Uterus (tissue), 4 donors: ENCODE measurements around the gene G6PC3. TPM values are rescaled to one million over a fixed set of nuclear protein-coding genes. Genes with fewer than 3 reads are reported as not detected.

Source experiments
- DNase-seq, 2 donors: peaks; one replicate each; pipeline ENCODE4 v3.0.0-alpha.2; 2019 to 2020
- H3K27ac ChIP-seq, 2 donors: fragments of 200-600 bp; sonication (generic); 1 replicate in 1 of 2; 2 replicates in 1 of 2; pipeline ENCODE4 v1.5.1; 2016 to 2018
- H3K27me3 ChIP-seq, 2 donors: fragments of 200-600 bp; sonication (generic); one replicate each; pipeline ENCODE4 v1.5.1; 2018 to 2019; ENCODE audit warnings: control low read depth in 1 of 2
- H3K36me3 ChIP-seq, 2 donors: fragments of 200-600 bp; sonication (generic); one replicate each; pipeline ENCODE4 v1.5.1; 2019; ENCODE audit warnings: control low read depth in 1 of 2
- H3K4me1 ChIP-seq, 2 donors: fragments of 200-600 bp; sonication (generic); one replicate each; pipeline ENCODE4 v1.5.1; 2018 to 2019; ENCODE audit warnings: control low read depth in 1 of 2
- H3K4me3 ChIP-seq, 2 donors: fragments of 200-600 bp; sonication (generic); 1 replicate in 1 of 2; 2 replicates in 1 of 2; pipeline ENCODE4 v1.5.1; 2018 to 2019; ENCODE audit warnings: mild to moderate bottlenecking in 1 of 2
- H3K9me3 ChIP-seq, 2 donors: fragments of 200-600 bp; sonication (generic); one replicate each; pipeline ENCODE4 v1.5.1; 2019; ENCODE audit warnings: control low read depth in 1 of 2
- POLR2A ChIP-seq, 2 donors: fragments of 450-650 bp; IDR thresholded peaks; one replicate each; pipeline ENCODE4 v1.6.1; 2016; ENCODE audit warnings: antibody characterized with exemption in 2 of 2, mild to moderate bottlenecking in 1 of 2, moderate library complexity in 1 of 2
- intact Hi-C: fragments of 100-400 bp; cut with DNase I; formaldehyde crosslinking; loops from one replicate; pipeline ENCODE4 v1.15.1; 2023; ENCODE audit warnings: low total_unique reads
- total RNA-seq, 4 donors: library from RNA; depleted of rRNA in 3 of 4; stranded (reverse); fragments of >200 nt in 3 of 4; gene quantifications; one replicate each; pipeline versions ENCODE4 v1.1.0 to v1.2.4, GENCODE V29; 2014 to 2023
- TF ChIP-seq, protein P1 (sequence below), 4 experiments: fragments of 200-600 bp in 2 of 4; fragments of 450-650 bp in 2 of 4; sonication (generic) in 2 of 4; IDR thresholded peaks; one replicate each; pipeline ENCODE4 v1.5.1; 2016 to 2019; ENCODE audit warnings: antibody characterized with exemption in 4 of 4, mild to moderate bottlenecking in 2 of 4, moderate library complexity in 1 of 4
- donor health status: DM: yes; HTN: yes; CAD: no.

G6PC3 gene
- total RNA-seq, 4 donors from 2014 or later, result 12.4 to 66.3 (median 33.8) TPM

DNA sequence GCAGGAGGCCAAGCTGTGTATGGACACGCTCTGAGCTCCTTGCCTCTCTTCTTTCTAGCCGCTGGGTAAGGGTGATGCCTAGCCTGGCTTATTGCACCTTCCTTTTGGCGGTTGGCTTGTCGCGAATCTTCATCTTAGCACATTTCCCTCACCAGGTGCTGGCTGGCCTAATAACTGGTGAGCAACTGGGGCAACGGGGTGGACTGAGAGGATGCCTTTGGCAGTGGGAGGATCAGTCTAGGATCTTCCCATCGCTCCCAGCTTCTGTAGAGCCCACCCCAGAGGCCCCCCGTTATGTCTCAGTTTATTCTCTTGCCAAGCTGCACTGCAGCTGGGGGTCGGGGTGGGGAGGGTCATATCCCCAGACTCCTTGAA is 4.4 kb downstream of the G6PC3 start:
- peaks cover 0 to 7% of the 10 kb centered on the region in 2 donors for H3K4me1 ChIP-seq
- no peaks in the 10 kb centered on the region for H3K36me3 ChIP-seq
- H3K27ac ChIP-seq, result no peak overlapping the region
- TF ChIP-seq POLR2A (IDR thresholded peaks at IDR 0.05), result no peak
- TF ChIP-seq, protein P1, sequence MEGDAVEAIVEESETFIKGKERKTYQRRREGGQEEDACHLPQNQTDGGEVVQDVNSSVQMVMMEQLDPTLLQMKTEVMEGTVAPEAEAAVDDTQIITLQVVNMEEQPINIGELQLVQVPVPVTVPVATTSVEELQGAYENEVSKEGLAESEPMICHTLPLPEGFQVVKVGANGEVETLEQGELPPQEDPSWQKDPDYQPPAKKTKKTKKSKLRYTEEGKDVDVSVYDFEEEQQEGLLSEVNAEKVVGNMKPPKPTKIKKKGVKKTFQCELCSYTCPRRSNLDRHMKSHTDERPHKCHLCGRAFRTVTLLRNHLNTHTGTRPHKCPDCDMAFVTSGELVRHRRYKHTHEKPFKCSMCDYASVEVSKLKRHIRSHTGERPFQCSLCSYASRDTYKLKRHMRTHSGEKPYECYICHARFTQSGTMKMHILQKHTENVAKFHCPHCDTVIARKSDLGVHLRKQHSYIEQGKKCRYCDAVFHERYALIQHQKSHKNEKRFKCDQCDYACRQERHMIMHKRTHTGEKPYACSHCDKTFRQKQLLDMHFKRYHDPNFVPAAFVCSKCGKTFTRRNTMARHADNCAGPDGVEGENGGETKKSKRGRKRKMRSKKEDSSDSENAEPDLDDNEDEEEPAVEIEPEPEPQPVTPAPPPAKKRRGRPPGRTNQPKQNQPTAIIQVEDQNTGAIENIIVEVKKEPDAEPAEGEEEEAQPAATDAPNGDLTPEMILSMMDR (IDR thresholded peaks at IDR 0.05), result no peak
- H3K9me3 ChIP-seq, result no peaks in the 10 kb centered on the region
- no peaks in the 10 kb centered on the region for H3K27me3 ChIP-seq
- intact Hi-C loops, result no loop called here
- no peak overlapping the region for H3K4me3 ChIP-seq
- DNase-seq, result no peak

DNA sequence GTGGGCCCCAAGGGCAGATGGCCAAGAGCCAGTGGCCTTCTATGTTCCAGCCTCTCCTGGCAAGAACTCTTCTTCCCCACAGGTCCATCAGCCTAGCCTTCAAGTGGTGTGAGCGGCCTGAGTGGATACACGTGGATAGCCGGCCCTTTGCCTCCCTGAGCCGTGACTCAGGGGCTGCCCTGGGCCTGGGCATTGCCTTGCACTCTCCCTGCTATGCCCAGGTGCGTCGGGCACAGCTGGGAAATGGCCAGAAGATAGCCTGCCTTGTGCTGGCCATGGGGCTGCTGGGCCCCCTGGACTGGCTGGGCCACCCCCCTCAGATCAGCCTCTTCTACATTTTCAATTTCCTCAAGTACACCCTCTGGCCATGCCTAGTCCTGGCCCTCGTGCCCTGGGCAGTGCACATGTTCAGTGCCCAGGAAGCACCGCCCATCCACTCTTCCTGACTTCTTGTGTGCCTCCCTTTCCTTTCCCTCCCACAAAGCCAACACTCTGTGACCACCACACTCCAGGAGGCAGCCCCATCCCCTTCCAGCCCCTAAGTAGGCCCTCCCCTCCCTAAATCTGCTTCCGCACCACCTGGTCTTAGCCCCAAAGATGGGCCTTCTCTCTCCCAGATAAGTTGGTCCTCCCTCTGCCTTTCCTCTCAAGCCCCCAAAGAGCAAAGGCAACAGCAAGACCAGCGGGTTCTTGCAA is 5.2 kb downstream of the G6PC3 start:
- H3K4me3 ChIP-seq, result no peak overlapping the region
- no peak for DNase-seq
- H3K9me3 ChIP-seq, result no peaks in the 10 kb centered on the region
- peaks cover 0 to 7% of the 10 kb centered on the region in 2 donors for H3K4me1 ChIP-seq
- intact Hi-C loops, result no loop called here
- no peaks in the 10 kb centered on the region for H3K36me3 ChIP-seq
- TF ChIP-seq, protein P1 (IDR thresholded peaks at IDR 0.05), result no peak
- no peak for TF ChIP-seq POLR2A (IDR thresholded peaks at IDR 0.05)
- H3K27ac ChIP-seq, result no peak overlapping the region
- H3K27me3 ChIP-seq, result no peaks in the 10 kb centered on the region

DNA sequence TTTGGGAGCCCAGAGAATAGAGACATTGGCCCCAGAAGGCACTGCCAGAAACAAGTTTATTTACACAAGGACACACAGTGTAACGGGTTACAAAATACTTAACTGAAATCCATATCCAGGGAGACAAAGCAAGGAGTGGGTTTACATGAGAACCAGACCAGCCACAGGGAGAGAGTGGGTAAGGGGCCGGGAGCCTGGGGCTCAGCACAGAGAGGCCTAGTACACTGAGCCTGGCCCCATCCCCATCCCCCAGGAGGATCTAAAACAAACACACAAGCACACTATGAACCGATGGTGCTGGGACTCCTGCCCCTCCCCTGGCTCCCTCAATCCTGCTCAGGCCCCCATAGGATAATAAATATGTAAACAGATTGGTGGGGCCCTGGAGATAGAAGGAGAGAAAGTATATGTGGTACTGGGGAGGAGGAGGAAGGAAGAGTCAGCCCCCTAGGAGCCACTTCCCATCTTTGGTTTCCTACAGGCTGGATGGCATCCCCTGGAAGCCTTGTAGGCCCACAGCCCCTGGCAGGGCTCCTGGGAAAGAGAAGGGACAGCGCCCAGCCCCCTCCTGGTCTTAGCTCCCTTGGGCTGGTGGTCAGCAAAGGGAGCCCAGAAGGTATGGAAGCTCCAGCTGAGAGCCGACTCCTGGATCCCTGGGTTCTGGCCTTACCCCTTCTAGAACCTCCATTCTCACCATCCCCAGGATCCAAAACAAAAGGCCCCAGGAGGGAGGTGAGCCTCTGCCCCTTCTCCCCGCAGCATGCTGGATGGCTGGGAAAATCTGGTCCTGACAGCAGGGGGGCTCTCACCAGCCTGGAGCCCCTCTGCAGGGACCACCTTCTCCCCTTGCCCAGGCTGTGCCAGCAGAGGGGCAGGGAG is 6.4 kb downstream of the G6PC3 start:
- no peak for DNase-seq
- no peak overlapping the region for H3K27ac ChIP-seq
- H3K36me3 ChIP-seq, result no peaks in the 10 kb centered on the region

DNA sequence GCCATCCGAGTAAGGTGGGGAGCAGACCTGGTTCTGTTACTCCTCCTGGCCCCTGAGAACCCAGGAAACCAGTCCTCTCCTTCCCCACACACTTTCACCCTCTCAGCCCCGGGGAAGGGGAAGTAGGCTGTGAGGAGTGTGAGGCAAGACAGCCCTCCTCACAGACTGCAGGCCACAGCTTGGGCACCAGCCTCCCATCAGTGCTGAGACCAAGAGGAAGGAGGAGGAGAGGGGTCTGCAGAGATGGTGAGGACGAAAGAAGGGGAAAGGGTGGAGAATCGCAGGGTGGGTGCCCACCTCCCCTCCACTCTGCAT is 7.0 kb downstream of the G6PC3 start:
- H3K27ac ChIP-seq, result no peak overlapping the region
- H3K9me3 ChIP-seq, result no peaks in the 10 kb centered on the region
- TF ChIP-seq, protein P1 (IDR thresholded peaks at IDR 0.05), result no peak
- TF ChIP-seq POLR2A (IDR thresholded peaks at IDR 0.05), result no peak

More for the DNA sequence above, 6.4 kb downstream of the G6PC3 start:
- Histone ChIP-seq H3K27me3 (no peaks in the 10 kb centered on the region), H3K4me3 (no peak overlapping the region), H3K9me3 (no peaks in the 10 kb centered on the region), H3K4me1 (peaks cover 0 to under 1% of the 10 kb centered on the region in 2 donors)
- intact Hi-C loops, result no loop called here
- no peak for TF ChIP-seq POLR2A (IDR thresholded peaks at IDR 0.05)
- TF ChIP-seq, protein P1 (IDR thresholded peaks at IDR 0.05), result no peak

DNA sequence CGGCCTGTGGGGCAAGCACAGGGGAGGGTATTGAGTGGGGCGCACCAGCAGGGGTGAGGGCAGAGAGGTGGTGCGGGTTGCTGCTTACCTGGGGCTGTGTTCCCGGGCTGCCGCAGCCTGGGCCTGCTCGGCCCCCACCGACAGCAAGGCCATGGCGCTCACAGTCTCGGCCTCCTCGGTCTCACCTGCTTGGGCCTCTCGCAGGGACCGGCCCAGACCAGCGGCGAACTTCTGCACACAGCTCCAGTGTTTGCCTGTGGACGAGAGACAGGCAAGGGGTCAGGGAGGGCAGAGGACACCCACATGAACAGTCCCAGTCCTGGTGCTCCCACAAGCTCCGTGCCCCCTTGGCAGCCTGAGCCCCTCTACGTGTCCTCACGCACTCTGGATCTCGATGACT is 7.9 kb downstream of the G6PC3 start:
- Histone ChIP-seq H3K27ac (no peak overlapping the region), H3K36me3 (no peaks in the 10 kb centered on the region), H3K9me3 (no peaks in the 10 kb centered on the region), H3K4me1 (no peaks in the 10 kb centered on the region), H3K4me3 (no peak overlapping the region), H3K27me3 (no peaks in the 10 kb centered on the region)
- TF ChIP-seq, protein P1 (IDR thresholded peaks at IDR 0.05), result no peak
- TF ChIP-seq POLR2A (IDR thresholded peaks at IDR 0.05), result no peak
- DNase-seq, result no peak
- intact Hi-C loops, result no loop called here

More for the DNA sequence above, 7.0 kb downstream of the G6PC3 start:
- DNase-seq, result no peak
- Histone ChIP-seq H3K27me3 (no peaks in the 10 kb centered on the region), H3K4me1 (no peaks in the 10 kb centered on the region), H3K4me3 (no peak overlapping the region), H3K36me3 (no peaks in the 10 kb centered on the region)
- intact Hi-C loops, result no loop called here
